Ishikawa (cell line): ENCODE data around the gene HERC4.

Source experiments
- CEBPB ChIP-seq: IDR thresholded peaks from 2 replicates; pipeline ENCODE4 v1.6.1; 2012
- CREB1 ChIP-seq: IDR thresholded peaks from 2 replicates; pipeline ENCODE4 v1.6.1; 2012; ENCODE audit warnings: low read depth
- EGR1 ChIP-seq: IDR thresholded peaks from 2 replicates; pipeline ENCODE4 v1.6.1; 2012
- EP300 ChIP-seq: IDR thresholded peaks from 2 replicates; pipeline ENCODE4 v1.6.1; 2012; ENCODE audit warnings: borderline replicate concordance
- FOXM1 ChIP-seq: IDR thresholded peaks from 2 replicates; pipeline ENCODE4 v1.6.1; 2012; ENCODE audit warnings: low read depth, borderline replicate concordance
- NFIC ChIP-seq: IDR thresholded peaks from 2 replicates; pipeline ENCODE4 v1.6.1; 2012
- RAD21 ChIP-seq: IDR thresholded peaks from 2 replicates; pipeline ENCODE4 v1.6.1; 2012; ENCODE audit warnings: low read depth
- TAF1 ChIP-seq: IDR thresholded peaks from 2 replicates; pipeline ENCODE4 v1.6.1; 2012; ENCODE audit warnings: low read depth, mild to moderate bottlenecking
- TCF12 ChIP-seq: IDR thresholded peaks from 2 replicates; pipeline ENCODE4 v1.6.1; 2012; ENCODE audit warnings: low read depth
- TEAD4 ChIP-seq: IDR thresholded peaks from 2 replicates; pipeline ENCODE4 v1.6.1; 2012
- YY1 ChIP-seq: IDR thresholded peaks from 2 replicates; pipeline ENCODE4 v1.6.1; 2012; ENCODE audit warnings: low read depth
- ZBTB7A ChIP-seq: IDR thresholded peaks from 2 replicates; pipeline ENCODE4 v1.6.1; 2012; ENCODE audit warnings: low read depth
- TF ChIP-seq, protein P1 (sequence below): IDR thresholded peaks from 2 replicates; pipeline ENCODE4 v1.6.1; 2012
- TF ChIP-seq, protein P2 (sequence below): IDR thresholded peaks from 2 replicates; pipeline ENCODE4 v1.6.1; 2012
- TF ChIP-seq, protein P3 (sequence below): IDR thresholded peaks from 2 replicates; pipeline ENCODE4 v1.6.1; 2012; ENCODE audit warnings: low read depth, mild to moderate bottlenecking

HERC4 gene

DNA sequence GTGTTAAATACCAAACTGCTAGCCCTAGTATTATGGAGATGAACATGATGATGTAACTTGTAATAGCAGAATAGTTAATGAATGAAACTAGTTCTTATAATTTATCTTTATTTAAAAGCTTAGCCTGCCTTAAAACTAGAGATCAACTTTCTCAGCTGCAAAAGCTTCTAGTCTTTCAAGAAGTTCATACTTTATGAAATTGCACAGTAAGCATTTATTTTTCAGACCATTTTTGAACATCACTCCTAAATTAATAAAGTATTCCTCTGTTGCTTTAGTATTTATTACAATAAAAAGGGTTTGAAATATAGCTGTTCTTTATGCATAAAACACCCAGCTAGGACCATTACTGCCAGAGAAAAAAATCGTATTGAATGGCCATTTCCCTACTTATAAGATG, 157.4 kb downstream of the HERC4 start:
- TF ChIP-seq, protein P1, sequence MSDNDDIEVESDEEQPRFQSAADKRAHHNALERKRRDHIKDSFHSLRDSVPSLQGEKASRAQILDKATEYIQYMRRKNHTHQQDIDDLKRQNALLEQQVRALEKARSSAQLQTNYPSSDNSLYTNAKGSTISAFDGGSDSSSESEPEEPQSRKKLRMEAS, result no peak
- TF ChIP-seq CEBPB (no peak), ZBTB7A (no peak), CREB1 (no peak), NFIC (no peak), TEAD4 (no peak), EGR1 (no peak), TAF1 (no peak), TCF12 (no peak), EP300 (no peak), RAD21 (no peak), YY1 (no peak)
- TF ChIP-seq, protein P2, sequence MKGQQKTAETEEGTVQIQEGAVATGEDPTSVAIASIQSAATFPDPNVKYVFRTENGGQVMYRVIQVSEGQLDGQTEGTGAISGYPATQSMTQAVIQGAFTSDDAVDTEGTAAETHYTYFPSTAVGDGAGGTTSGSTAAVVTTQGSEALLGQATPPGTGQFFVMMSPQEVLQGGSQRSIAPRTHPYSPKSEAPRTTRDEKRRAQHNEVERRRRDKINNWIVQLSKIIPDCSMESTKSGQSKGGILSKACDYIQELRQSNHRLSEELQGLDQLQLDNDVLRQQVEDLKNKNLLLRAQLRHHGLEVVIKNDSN, result no peak

DNA sequence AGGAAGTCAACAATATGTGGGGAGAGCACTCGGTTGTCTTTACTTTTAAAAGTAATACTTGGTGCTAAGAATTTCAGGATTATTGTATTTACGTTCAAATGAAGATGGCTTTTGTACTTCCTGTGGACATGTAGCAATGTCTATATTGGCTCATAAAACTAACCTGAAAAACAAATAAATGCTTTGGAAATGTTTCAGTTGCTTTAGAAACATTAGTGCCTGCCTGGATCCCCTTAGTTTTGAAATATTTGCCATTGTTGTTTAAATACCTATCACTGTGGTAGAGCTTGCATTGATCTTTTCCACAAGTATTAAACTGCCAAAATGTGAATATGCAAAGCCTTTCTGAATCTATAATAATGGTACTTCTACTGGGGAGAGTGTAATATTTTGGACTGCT, 157.9 kb downstream of the HERC4 start:
- TF ChIP-seq YY1, result no peak
- TF ChIP-seq, protein P3, sequence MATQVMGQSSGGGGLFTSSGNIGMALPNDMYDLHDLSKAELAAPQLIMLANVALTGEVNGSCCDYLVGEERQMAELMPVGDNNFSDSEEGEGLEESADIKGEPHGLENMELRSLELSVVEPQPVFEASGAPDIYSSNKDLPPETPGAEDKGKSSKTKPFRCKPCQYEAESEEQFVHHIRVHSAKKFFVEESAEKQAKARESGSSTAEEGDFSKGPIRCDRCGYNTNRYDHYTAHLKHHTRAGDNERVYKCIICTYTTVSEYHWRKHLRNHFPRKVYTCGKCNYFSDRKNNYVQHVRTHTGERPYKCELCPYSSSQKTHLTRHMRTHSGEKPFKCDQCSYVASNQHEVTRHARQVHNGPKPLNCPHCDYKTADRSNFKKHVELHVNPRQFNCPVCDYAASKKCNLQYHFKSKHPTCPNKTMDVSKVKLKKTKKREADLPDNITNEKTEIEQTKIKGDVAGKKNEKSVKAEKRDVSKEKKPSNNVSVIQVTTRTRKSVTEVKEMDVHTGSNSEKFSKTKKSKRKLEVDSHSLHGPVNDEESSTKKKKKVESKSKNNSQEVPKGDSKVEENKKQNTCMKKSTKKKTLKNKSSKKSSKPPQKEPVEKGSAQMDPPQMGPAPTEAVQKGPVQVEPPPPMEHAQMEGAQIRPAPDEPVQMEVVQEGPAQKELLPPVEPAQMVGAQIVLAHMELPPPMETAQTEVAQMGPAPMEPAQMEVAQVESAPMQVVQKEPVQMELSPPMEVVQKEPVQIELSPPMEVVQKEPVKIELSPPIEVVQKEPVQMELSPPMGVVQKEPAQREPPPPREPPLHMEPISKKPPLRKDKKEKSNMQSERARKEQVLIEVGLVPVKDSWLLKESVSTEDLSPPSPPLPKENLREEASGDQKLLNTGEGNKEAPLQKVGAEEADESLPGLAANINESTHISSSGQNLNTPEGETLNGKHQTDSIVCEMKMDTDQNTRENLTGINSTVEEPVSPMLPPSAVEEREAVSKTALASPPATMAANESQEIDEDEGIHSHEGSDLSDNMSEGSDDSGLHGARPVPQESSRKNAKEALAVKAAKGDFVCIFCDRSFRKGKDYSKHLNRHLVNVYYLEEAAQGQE, result no peak
- TF ChIP-seq TEAD4, result no peak
- TF ChIP-seq, protein P2, result no peak
- TF ChIP-seq, protein P1, result no peak
- TF ChIP-seq EGR1, result no peak
- no peak for TF ChIP-seq ZBTB7A

DNA sequence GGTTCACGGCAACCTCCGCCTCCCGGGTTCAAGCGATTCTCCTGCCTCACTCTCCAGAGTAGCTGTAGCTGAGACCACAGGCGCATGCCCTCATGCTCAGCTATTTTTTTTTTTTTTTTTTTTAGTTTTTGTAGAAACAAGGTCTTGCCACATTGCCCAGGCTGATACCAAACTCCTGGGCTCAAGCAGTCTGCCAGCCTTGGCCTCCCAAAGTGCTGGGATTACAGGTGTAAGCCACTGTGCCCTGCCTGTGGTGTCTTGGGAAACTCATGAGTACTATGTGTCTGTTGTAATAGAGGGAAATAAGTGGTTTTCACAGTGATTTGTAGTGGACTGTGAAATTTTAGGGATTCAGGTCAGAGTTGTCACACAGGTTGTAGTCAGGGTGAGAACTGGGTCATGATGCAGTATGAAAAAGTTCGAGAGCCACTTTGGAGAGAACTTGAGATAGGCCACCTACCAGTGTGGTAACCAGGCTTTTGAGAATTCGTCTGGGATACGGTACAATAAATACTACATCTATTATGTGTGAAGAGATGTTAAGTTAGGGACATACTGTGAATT, 160.2 kb downstream of the HERC4 start:
- TF ChIP-seq TAF1 (no peak), TCF12 (no peak), EGR1 (no peak), EP300 (no peak), ZBTB7A (no peak), CREB1 (no peak), FOXM1 (no peak), YY1 (no peak), RAD21 (no peak)

DNA sequence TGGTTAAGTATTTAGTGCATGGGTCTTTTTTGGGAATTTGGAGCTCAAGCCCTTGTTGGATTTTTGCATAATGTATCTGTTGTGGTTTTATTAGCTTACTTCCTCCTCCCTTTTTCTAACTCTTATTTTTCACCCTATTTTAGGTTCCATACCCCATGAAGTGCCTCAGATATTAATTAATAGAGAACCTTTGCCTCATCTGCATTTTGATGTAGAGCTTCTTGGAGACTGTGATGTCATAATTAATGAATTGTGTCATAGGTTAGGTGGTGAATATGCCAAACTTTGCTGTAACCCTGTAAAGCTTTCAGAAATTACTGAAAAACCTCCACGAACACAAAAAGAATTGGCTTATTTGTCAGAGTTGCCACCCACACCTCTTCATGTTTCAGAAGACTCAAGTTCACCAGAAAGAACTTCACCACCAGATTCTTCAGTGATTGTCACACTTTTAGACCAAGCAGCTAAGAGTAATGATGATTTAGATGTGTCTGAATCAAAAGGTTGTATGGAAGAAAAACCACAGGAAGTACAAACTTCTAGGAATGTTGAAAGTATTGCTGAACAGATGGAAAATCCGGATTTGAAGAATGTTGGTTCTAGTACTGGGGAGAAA, 162.6 kb downstream of the HERC4 start:
- TF ChIP-seq TAF1, result no peak
- no peak for TF ChIP-seq CREB1

DNA sequence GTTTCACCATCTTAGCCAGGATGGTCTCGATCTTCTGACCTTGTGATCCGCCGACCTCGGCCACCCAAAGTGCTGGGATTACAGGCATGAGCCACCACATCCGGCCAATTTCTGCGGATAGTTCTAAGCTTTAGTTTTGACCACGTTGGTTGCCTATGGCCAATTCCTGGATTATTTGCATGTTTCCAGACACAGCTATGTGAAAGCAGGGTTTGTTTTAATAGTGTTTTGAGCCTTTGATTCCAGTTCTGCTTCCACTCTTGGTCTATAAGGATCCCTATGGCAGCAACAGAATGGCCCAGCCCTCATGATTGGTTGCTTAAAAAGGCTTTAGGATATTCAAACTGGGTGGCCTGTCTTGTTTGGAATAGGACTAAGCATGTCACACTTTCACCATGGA, 171.5 kb downstream of the HERC4 start:
- TF ChIP-seq, protein P2, result no peak
- TF ChIP-seq TCF12 (no peak), CREB1 (no peak), CEBPB (no peak), EP300 (no peak), FOXM1 (no peak), TAF1 (no peak)

DNA sequence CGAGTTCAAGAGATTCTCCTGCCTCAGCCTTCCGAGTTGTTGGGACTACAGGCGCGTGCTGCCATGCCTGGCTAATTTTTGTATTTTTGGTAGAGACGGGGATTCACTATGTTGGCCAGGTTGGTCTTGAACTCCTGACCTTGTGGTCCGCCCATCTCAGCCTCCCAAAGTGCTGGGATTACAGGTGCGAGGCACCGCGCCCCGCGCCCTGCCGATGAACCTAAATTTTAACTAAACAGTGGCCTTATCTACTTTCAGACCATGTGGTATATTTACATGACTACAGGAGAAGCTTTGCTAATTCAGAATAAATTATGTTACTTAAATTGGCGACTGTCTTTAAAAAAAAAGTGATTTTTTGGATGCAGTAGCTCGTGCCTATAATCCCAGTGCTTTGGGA, 181.4 kb downstream of the HERC4 start:
- no peak for TF ChIP-seq FOXM1
- TF ChIP-seq, protein P2, result no peak
- no peak for TF ChIP-seq EGR1
- TF ChIP-seq RAD21, result no peak
- TF ChIP-seq, protein P1, result no peak
- TF ChIP-seq TCF12, result no peak
- TF ChIP-seq, protein P3, result no peak
- TF ChIP-seq ZBTB7A, result no peak
- TF ChIP-seq CREB1, result no peak
- TF ChIP-seq CEBPB, result no peak
- no peak for TF ChIP-seq NFIC
- no peak for TF ChIP-seq YY1
- no peak for TF ChIP-seq EP300
- TF ChIP-seq TEAD4, result no peak
